HS-27A (cell line): ENCODE data around the gene SAMM50.
A peak's percentile ranks its signal among the peaks of the same experiment; 100 is the strongest.

Source experiments
- DNase-seq: peaks from one replicate; pipeline ENCODE4 v3.0.0-alpha.2; 2012; ENCODE audit warnings: low read depth, missing footprints

SAMM50 gene

GRCh38 chr22:44029069-44029468 is 73.8 kb downstream of the SAMM50 start:
- no peak for DNase-seq

- DNase-seq: no peak
These were observed 74.9 kb downstream of the SAMM50 start for GRCh38 chr22:44030051-44030701.

- no peak for DNase-seq
These were observed 75.5 kb downstream of the SAMM50 start for GRCh38 chr22:44030702-44031082.

- DNase-seq: no peak
These were observed 76.1 kb downstream of the SAMM50 start for GRCh38 chr22:44031158-44031952.

- DNase-seq: no peak
These were observed 77.0 kb downstream of the SAMM50 start for GRCh38 chr22:44032126-44032730.

GRCh38 chr22:44033287-44033686 is 78.0 kb downstream of the SAMM50 start:
- DNase-seq: no peak

GRCh38 chr22:44033694-44034093 is 78.5 kb downstream of the SAMM50 start:
- DNase-seq: no peak

- DNase-seq: peak; percentile 68
These were observed 82.5 kb downstream of the SAMM50 start for GRCh38 chr22:44037519-44038375.

- DNase-seq: no peak
These were observed 84.4 kb downstream of the SAMM50 start for GRCh38 chr22:44039566-44040171.

- no peak for DNase-seq
These were observed 87.3 kb downstream of the SAMM50 start for GRCh38 chr22:44042249-44043218.

GRCh38 chr22:44045145-44045544 is 89.9 kb downstream of the SAMM50 start:
- no peak for DNase-seq
